Activated naive CD4-positive, alpha-beta T cell treated with anti-CD3 and anti-CD28 coated beads for 36 hours (primary cell): ENCODE measurements around the gene OR5A1. TPM values are rescaled to one million over a fixed set of nuclear protein-coding genes. Genes with fewer than 3 reads are reported as not detected.
A peak's percentile ranks its signal among the peaks of the same experiment; 100 is the strongest.
"Not testable (repeated sequence)": the region's sequence is repeated elsewhere in the genome, so short reads cannot be mapped to it uniquely, and the experiment has no call there.

Source experiments
- CTCF ChIA-PET: fragments of 350-600 bp; sonication (Branson Sonifier 250); formaldehyde crosslinking; loops from one replicate; lab custom pipeline; 2021; ENCODE audit warnings: antibody characterized with exemption; lab: Charles Lee
- DNase-seq: peaks from one replicate; pipeline ENCODE4 v3.0.0-alpha.2; 2020
- H3K27ac Mint-ChIP-seq: one replicate; pipeline ENCODE4 v1.8.0; 2021; ENCODE audit warnings: mild to moderate bottlenecking, mixed read lengths
- H3K27me3 Mint-ChIP-seq: one replicate; pipeline ENCODE4 v1.8.0; 2021; ENCODE audit warnings: low read depth, mixed read lengths
- H3K36me3 Mint-ChIP-seq: one replicate; pipeline ENCODE4 v1.8.0; 2021; ENCODE audit warnings: low read depth, mixed read lengths
- H3K4me1 Mint-ChIP-seq: one replicate; pipeline ENCODE4 v1.8.0; 2021; ENCODE audit warnings: low read depth, mixed read lengths
- H3K4me3 Mint-ChIP-seq: one replicate; pipeline ENCODE4 v1.8.0; 2021; ENCODE audit warnings: mild to moderate bottlenecking, moderate library complexity, mixed read lengths
- H3K9me3 Mint-ChIP-seq: one replicate; pipeline ENCODE4 v1.8.0; 2021; ENCODE audit warnings: mixed read lengths
- intact Hi-C: fragments of 100-400 bp; cut with micrococcal nuclease; formaldehyde crosslinking; loops from one replicate; pipeline ENCODE4 v1.15.1; 2023
- total RNA-seq, 2 experiments: library from RNA; stranded (reverse); gene quantifications; one replicate each; pipeline ENCODE4 v1.2.3, GENCODE V29; 2021

OR5A1 gene
- total RNA-seq, 2 experiments from 2014 or later = not detected

GRCh38 chr11:59427068-59427382, 9.2 kb upstream of the OR5A1 start:
- Mint-ChIP-seq H3K27ac (no peak overlapping the region), H3K36me3 (no peaks in the 10 kb centered on the region), H3K4me3 (no peak overlapping the region), H3K4me1 (no peaks in the 10 kb centered on the region), H3K27me3 (peaks cover 4% of the 10 kb centered on the region), H3K9me3 (no peaks in the 10 kb centered on the region)
- no peak for DNase-seq
- intact Hi-C loops = no loop called here
- CTCF ChIA-PET = interaction anchor here (1.7 kb wide), 1 partner anchor 256 kb away, joined by 4 read pairs; no protein-coding TSS in a partner anchor

GRCh38 chr11:59429924-59430516, 6.2 kb upstream of the OR5A1 start:
- peaks cover 2% of the 10 kb centered on the region for H3K27me3 Mint-ChIP-seq
- CTCF ChIA-PET = interaction anchor here (0.6 to 3.5 kb wide), 9 partner anchors 29 to 259 kb away, joined by 3 to 24 read pairs (median 3); partner anchors contain the start of gene DTX4
- no peaks in the 10 kb centered on the region for H3K9me3 Mint-ChIP-seq
- intact Hi-C loops = loop anchor here (1.0 kb wide), 4 partner anchors 146 to 259 kb away; no protein-coding TSS in a partner anchor
- H3K4me3 Mint-ChIP-seq = no peak overlapping the region
- no peaks in the 10 kb centered on the region for H3K4me1 Mint-ChIP-seq
- no peaks in the 10 kb centered on the region for H3K36me3 Mint-ChIP-seq
- H3K27ac Mint-ChIP-seq = no peak overlapping the region
- peak; percentile 59 for DNase-seq

DNA sequence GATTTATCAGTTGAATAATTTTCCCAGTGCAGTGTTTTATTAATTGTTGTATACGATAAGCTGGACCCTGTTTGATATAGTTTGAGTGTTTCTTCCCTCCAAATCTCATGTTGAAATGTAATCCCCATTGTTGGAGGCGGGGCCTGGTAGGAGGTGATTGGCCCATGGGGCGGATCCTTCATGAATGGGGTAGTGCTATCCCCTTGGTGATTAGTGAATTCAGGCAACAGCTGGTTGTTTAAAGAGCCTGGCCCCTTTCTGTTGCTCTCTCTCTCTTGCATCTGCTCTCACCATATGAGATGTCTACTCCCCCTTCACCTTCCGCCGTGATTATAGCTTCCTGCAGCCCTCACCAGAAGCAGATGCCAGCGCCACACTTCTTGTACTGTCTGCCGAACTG, 1.5 kb downstream of the OR5A1 start:
- H3K4me1 Mint-ChIP-seq = no peaks in the 10 kb centered on the region
- CTCF ChIA-PET = interaction anchor here (0.6 kb wide), 1 partner anchor 10 kb away, joined by 6 read pairs; no protein-coding TSS in a partner anchor
- H3K36me3 Mint-ChIP-seq = no peaks in the 10 kb centered on the region
- no peak for DNase-seq
- no peak overlapping the region for H3K27ac Mint-ChIP-seq
- H3K4me3 Mint-ChIP-seq = no peak overlapping the region
- intact Hi-C loops = no loop called here
- no peaks in the 10 kb centered on the region for H3K27me3 Mint-ChIP-seq
- no peaks in the 10 kb centered on the region for H3K9me3 Mint-ChIP-seq

DNA sequence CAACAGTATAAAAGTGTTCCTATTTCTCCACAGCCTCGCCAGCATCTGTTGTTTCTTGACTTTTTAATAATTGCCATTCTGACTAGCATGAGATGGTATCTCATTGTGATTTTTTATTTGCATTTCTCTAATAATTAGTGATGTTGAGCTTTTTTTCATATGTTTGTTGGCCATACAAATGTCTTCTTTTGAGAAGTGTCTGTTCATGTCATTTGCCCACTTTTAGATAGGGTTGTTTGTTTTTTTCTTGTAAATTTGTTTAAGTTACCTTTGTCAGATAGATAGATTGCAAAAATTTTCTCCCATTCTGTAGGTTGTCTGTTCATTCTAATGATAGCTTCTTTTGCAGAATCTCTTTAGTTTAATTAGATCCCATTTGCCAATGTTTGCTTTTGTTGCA, 9.4 kb downstream of the OR5A1 start:
- H3K36me3 Mint-ChIP-seq, H3K4me1 Mint-ChIP-seq, H3K9me3 Mint-ChIP-seq, DNase-seq, CTCF ChIA-PET, intact Hi-C loops, H3K27me3 Mint-ChIP-seq, H3K27ac Mint-ChIP-seq, H3K4me3 Mint-ChIP-seq: not testable (repeated sequence)

GRCh38 chr11:59448484-59448883, 12.2 kb downstream of the OR5A1 start:
- H3K27me3 Mint-ChIP-seq = peaks cover 4% of the 10 kb centered on the region
- intact Hi-C loops = no loop called here
- no peak overlapping the region for H3K27ac Mint-ChIP-seq
- H3K4me1 Mint-ChIP-seq = no peaks in the 10 kb centered on the region
- H3K9me3 Mint-ChIP-seq = peaks cover 9% of the 10 kb centered on the region
- CTCF ChIA-PET = no interaction called here
- no peak overlapping the region for H3K4me3 Mint-ChIP-seq
- DNase-seq = no peak
- no peaks in the 10 kb centered on the region for H3K36me3 Mint-ChIP-seq

GRCh38 chr11:59456661-59457060, 20.4 kb downstream of the OR5A1 start, which contains the start of gene OR4D6:
Gene OR4D6 (plus strand): TSS chr11:59456961. CDS start chr11:59456961, 0 bp downstream.
- CTCF ChIA-PET = interaction anchor here (0.6 kb wide), 2 partner anchors 10 to 326 kb away, joined by 3 read pairs; no protein-coding TSS in a partner anchor
- Mint-ChIP-seq H3K4me3 (no peak within 1 kb of the TSS), H3K4me1 (no peaks in the 10 kb centered on the region), H3K9me3 (no peaks in the 10 kb centered on the region), H3K36me3 (no peaks in the 10 kb centered on the region), H3K27ac (no peak within 1 kb of the TSS), H3K27me3 (peaks cover 3% of the 10 kb centered on the region)
- intact Hi-C loops = no loop called here
- DNase-seq = no peak

DNA sequence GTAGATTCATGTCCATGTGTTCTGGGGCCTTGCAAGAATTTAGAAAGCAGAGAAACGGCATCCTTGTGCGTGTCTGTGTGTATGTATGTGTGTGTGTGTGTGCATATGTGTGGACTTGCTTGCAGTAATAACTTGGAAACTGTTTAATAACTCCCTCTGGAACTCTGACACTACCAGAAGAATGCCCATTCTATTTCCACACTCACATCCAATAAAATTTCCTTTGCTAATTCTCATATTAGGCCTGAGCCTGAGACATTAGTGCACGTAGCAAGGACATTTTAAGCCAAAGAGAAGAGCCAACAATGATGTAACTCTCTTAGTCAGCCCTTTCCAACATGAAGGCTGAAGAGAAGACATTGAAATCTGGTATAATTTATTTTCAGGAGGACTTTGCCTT, 23.6 kb downstream of the OR5A1 start:
- no peak overlapping the region for H3K27ac Mint-ChIP-seq
- H3K4me1 Mint-ChIP-seq = no peaks in the 10 kb centered on the region
- H3K36me3 Mint-ChIP-seq = no peaks in the 10 kb centered on the region
- intact Hi-C loops = no loop called here
- H3K9me3 Mint-ChIP-seq = no peaks in the 10 kb centered on the region
- H3K27me3 Mint-ChIP-seq = peaks cover 9% of the 10 kb centered on the region
- CTCF ChIA-PET = no interaction called here
- no peak for DNase-seq
- no peak overlapping the region for H3K4me3 Mint-ChIP-seq

DNA sequence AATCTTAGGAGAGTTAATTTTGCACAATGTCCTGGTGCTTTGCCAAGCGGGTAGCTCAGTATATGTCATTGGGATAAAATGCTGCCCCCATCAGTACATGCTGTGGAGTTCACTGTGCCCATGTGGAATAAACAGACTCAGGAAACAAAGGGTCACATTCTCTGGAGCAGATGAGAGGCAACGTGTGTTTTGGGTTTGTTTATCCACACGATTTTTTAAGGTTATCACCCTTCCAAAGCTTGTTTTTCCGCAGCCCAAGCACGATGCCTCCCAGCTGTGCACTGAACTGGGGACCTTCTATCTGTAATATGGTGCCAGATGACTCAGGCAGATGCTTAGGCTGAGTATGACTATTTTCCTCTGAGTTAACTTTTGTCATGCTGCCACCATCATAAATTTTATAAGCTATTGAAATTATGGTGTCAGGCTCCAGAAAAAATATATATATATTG, 26.9 kb downstream of the OR5A1 start:
- CTCF ChIA-PET = no interaction called here
- peaks cover 16% of the 10 kb centered on the region for H3K27me3 Mint-ChIP-seq

GRCh38 chr11:59473015-59473414, 36.7 kb downstream of the OR5A1 start, which contains the start of gene OR4D10:
Gene OR4D10 (plus strand): TSS chr11:59473315. CDS start chr11:59477430, 4,115 bp downstream.
- Mint-ChIP-seq H3K4me1 (no peaks in the 10 kb centered on the region), H3K36me3 (no peaks in the 10 kb centered on the region), H3K9me3 (no peaks in the 10 kb centered on the region), H3K27ac (no peak within 1 kb of the TSS), H3K27me3 (peaks cover 12% of the 10 kb centered on the region), H3K4me3 (no peak within 1 kb of the TSS)
- CTCF ChIA-PET = no interaction called here
- no peak for DNase-seq
- intact Hi-C loops = no loop called here

More for the DNA sequence above, 26.9 kb downstream of the OR5A1 start:
- Mint-ChIP-seq H3K4me3 (no peak overlapping the region), H3K36me3 (no peaks in the 10 kb centered on the region), H3K4me1 (no peaks in the 10 kb centered on the region), H3K9me3 (no peaks in the 10 kb centered on the region), H3K27ac (no peak overlapping the region)
- no peak for DNase-seq
- intact Hi-C loops = no loop called here

DNA sequence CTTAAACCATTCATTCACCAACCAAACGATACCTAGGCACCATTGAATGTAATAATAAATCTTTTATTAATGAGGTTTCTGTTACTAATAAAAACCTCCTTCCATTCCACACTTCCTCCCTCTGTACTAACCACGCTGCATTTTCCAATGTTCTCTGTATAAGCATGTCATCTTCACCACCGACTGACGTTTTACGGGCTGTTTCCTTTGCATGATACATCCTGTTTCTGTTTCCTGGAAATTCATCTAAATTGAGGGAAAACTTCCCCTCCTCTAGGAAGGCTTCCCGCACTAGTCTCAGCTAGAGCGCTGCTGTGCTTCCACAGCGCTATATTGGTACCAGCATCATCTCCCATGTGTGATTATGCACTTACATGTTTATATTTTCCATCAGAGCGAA, 38.9 kb downstream of the OR5A1 start:
- no peaks in the 10 kb centered on the region for H3K9me3 Mint-ChIP-seq
- CTCF ChIA-PET = no interaction called here
- H3K27ac Mint-ChIP-seq = no peak overlapping the region
- no peaks in the 10 kb centered on the region for H3K36me3 Mint-ChIP-seq
- H3K27me3 Mint-ChIP-seq = peaks cover 12% of the 10 kb centered on the region
- no peak for DNase-seq
- intact Hi-C loops = no loop called here
- no peaks in the 10 kb centered on the region for H3K4me1 Mint-ChIP-seq
- no peak overlapping the region for H3K4me3 Mint-ChIP-seq

DNA sequence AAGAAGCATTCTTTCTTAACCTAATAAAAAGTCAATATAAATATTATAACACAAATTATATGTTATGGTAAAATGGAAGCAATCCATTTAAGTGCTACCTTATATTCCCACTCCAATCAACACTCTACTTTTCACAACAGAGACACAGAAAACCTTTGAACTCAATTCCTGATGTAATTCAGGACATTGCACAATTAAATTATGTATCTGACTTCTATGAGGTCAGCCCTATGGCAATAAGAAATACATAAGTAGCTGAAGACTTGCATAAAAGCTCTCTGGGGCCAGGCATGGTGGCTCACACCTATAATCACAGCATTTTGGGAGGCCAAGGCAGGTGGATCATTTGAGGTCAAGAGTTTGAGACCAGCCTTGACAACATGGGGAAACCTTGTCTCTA, 43.6 kb downstream of the OR5A1 start:
- peaks cover 4% of the 10 kb centered on the region for H3K27me3 Mint-ChIP-seq
- no peaks in the 10 kb centered on the region for H3K36me3 Mint-ChIP-seq
- intact Hi-C loops = no loop called here
- CTCF ChIA-PET = no interaction called here
- H3K27ac Mint-ChIP-seq = no peak overlapping the region
- DNase-seq = no peak
- H3K4me1 Mint-ChIP-seq = no peaks in the 10 kb centered on the region
- H3K4me3 Mint-ChIP-seq = no peak overlapping the region
- no peaks in the 10 kb centered on the region for H3K9me3 Mint-ChIP-seq

DNA sequence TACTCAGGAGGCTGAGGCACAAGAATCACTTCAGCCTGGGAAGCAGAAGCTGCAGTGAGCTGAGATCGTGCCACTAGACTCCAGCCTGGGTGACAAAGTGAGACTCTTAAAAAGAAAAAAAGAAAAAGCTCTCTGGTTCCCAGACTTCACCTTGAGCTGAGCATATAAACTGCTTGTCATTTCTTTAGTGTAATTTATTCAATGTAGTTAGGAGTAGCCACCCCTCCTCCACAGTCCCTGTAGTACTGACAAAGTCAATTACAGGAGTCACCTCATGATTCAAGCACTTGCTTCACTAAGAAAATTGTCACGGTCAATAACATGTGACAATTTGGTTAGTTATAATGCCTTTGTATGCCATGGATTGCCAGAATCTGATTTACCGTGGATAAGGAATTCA, 44.1 kb downstream of the OR5A1 start:
- no peaks in the 10 kb centered on the region for H3K36me3 Mint-ChIP-seq
- intact Hi-C loops = no loop called here
- H3K27me3 Mint-ChIP-seq = peaks cover 2% of the 10 kb centered on the region
- no peak overlapping the region for H3K27ac Mint-ChIP-seq
- CTCF ChIA-PET = no interaction called here
- H3K4me3 Mint-ChIP-seq = no peak overlapping the region
- H3K4me1 Mint-ChIP-seq = no peaks in the 10 kb centered on the region
- no peak for DNase-seq
- no peaks in the 10 kb centered on the region for H3K9me3 Mint-ChIP-seq
